Thyroid gland (tissue), 4 donors: ENCODE results near the gene PIWIL1. TPM values are rescaled to one million over a fixed set of nuclear protein-coding genes. Genes with fewer than 3 reads are reported as not detected.

Experiments
- DNase-seq, 2 donors: peaks; one replicate each; pipeline ENCODE4 v3.0.0-alpha.2; 2019
- H3K27ac ChIP-seq, 3 donors: fragments of 200-600 bp; sonication (generic); 1 replicate in 2 of 3; 2 replicates in 1 of 3; pipeline ENCODE4 v1.5.1; 2016 to 2019; ENCODE audit warnings: mild to moderate bottlenecking in 1 of 3, moderate library complexity in 1 of 3
- H3K27me3 ChIP-seq: fragments of 200-600 bp; sonication (generic); one replicate; pipeline ENCODE4 v1.5.1; 2019
- H3K36me3 ChIP-seq, 2 donors: fragments of 200-600 bp; sonication (generic); one replicate each; pipeline ENCODE4 v1.5.1; 2016 to 2019
- H3K4me1 ChIP-seq, 2 donors: fragments of 200-600 bp; sonication (generic); one replicate each; pipeline ENCODE4 v1.5.1; 2017 to 2019
- H3K4me3 ChIP-seq, 3 donors: fragments of 200-600 bp; sonication (generic); replicated peaks in 1 of 3; 1 replicate in 2 of 3; 2 replicates in 1 of 3; pipeline ENCODE4 v1.5.1; 2016; ENCODE audit warnings: mild to moderate bottlenecking in 1 of 3
- H3K9me3 ChIP-seq: fragments of 200-600 bp; sonication (generic); one replicate; pipeline ENCODE4 v1.5.1; 2017
- POLR2A ChIP-seq, 2 donors: fragments of 450-650 bp; IDR thresholded peaks; one replicate each; pipeline ENCODE4 v1.6.1; 2017; ENCODE audit warnings: antibody characterized with exemption in 2 of 2, mild to moderate bottlenecking in 2 of 2, moderate library complexity in 1 of 2
- WGBS, 2 donors: methylation state at CpG; one replicate each; pipeline ENCODE4 v1.1.5; 2017; 5-methylcytosine and 5-hydroxymethylcytosine counted together
- intact Hi-C: fragments of 100-400 bp; cut with DNase I; formaldehyde crosslinking; loops from one replicate; pipeline ENCODE4 v1.15.1; 2023
- total RNA-seq, 4 donors: library from RNA; depleted of rRNA; stranded (reverse); fragments of >200 nt; gene quantifications; one replicate each; pipeline ENCODE4 v1.2.3, GENCODE V29; 2016
- TF ChIP-seq, protein P1 (sequence below), 6 experiments: fragments of 200-600 bp in 3 of 6; fragments of 450-650 bp in 3 of 6; sonication (generic) in 3 of 6; IDR thresholded peaks; one replicate each; pipeline ENCODE4 v1.5.1; 2016 to 2019; ENCODE audit warnings: antibody characterized with exemption in 6 of 6, mild to moderate bottlenecking in 2 of 6, inconsistent platforms in 1 of 6, moderate library complexity in 1 of 6

Gene PIWIL1
- total RNA-seq, 4 donors from 2014 or later, result 0.22 to 1.5 (median 0.67) TPM; not detected in 1

DNA sequence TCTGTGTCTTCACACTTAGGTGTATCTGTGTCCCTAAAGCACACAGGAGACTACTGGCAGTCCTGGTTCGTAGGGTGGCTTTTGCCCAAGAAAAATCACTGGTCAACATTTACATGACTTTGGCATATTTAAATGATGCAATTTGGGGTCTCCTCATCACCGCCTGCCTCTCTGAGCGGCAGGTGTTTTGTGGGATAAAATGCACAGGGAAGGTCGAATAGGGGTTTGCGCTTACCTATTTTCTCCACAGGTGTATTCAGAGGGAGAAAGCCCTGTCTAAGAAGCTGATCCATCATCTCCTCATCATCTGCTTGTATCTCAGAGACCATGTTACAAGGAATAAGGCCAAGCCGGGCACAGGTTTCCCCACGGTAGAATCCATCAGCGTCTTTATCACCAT, 74.7 kb downstream of the PIWIL1 start:
- no peak for TF ChIP-seq POLR2A (IDR thresholded peaks at IDR 0.05)
- TF ChIP-seq, protein P1, sequence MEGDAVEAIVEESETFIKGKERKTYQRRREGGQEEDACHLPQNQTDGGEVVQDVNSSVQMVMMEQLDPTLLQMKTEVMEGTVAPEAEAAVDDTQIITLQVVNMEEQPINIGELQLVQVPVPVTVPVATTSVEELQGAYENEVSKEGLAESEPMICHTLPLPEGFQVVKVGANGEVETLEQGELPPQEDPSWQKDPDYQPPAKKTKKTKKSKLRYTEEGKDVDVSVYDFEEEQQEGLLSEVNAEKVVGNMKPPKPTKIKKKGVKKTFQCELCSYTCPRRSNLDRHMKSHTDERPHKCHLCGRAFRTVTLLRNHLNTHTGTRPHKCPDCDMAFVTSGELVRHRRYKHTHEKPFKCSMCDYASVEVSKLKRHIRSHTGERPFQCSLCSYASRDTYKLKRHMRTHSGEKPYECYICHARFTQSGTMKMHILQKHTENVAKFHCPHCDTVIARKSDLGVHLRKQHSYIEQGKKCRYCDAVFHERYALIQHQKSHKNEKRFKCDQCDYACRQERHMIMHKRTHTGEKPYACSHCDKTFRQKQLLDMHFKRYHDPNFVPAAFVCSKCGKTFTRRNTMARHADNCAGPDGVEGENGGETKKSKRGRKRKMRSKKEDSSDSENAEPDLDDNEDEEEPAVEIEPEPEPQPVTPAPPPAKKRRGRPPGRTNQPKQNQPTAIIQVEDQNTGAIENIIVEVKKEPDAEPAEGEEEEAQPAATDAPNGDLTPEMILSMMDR (IDR thresholded peaks at IDR 0.05), result no peak
- Histone ChIP-seq H3K9me3 (no peaks in the 10 kb centered on the region), H3K4me3 (no peak overlapping the region), H3K36me3 (no peaks in the 10 kb centered on the region), H3K4me1 (no peaks in the 10 kb centered on the region), H3K27me3 (no peaks in the 10 kb centered on the region), H3K27ac (no peak overlapping the region)
- 97% methylated on average over 8 of the region's 8 CpGs for WGBS, 2 donors
- no peak for DNase-seq
- intact Hi-C loops, result no loop called here

- H3K36me3 ChIP-seq, result no peaks in the 10 kb centered on the region
- DNase-seq, result no peak
- intact Hi-C loops, result no loop called here
- no peak overlapping the region for H3K4me3 ChIP-seq
- no peak overlapping the region for H3K27ac ChIP-seq
- 92 to 94% methylated on average over 18 of the region's 18 CpGs for WGBS, 2 donors
- TF ChIP-seq POLR2A (IDR thresholded peaks at IDR 0.05), result no peak
- TF ChIP-seq, protein P1 (IDR thresholded peaks at IDR 0.05), result no peak
- H3K4me1 ChIP-seq, result no peaks in the 10 kb centered on the region
- no peaks in the 10 kb centered on the region for H3K27me3 ChIP-seq
- H3K9me3 ChIP-seq, result no peaks in the 10 kb centered on the region
Observed at GRCh38 chr12:130413909-130414308, 76.2 kb downstream of the PIWIL1 start.

GRCh38 chr12:130414381-130414780, 76.7 kb downstream of the PIWIL1 start:
- TF ChIP-seq, protein P1 (IDR thresholded peaks at IDR 0.05), result no peak
- WGBS, 2 donors, result 79 to 88% methylated on average over 7 of the region's 7 CpGs
- Histone ChIP-seq H3K27ac (no peak overlapping the region), H3K4me3 (no peak overlapping the region), H3K9me3 (no peaks in the 10 kb centered on the region), H3K4me1 (no peaks in the 10 kb centered on the region), H3K27me3 (no peaks in the 10 kb centered on the region), H3K36me3 (no peaks in the 10 kb centered on the region)
- DNase-seq, result no peak
- intact Hi-C loops, result no loop called here

- 90 to 92% methylated on average over 3 of the region's 3 CpGs for WGBS, 2 donors
Observed at GRCh38 chr12:130418251-130418650, 80.6 kb downstream of the PIWIL1 start.

DNA sequence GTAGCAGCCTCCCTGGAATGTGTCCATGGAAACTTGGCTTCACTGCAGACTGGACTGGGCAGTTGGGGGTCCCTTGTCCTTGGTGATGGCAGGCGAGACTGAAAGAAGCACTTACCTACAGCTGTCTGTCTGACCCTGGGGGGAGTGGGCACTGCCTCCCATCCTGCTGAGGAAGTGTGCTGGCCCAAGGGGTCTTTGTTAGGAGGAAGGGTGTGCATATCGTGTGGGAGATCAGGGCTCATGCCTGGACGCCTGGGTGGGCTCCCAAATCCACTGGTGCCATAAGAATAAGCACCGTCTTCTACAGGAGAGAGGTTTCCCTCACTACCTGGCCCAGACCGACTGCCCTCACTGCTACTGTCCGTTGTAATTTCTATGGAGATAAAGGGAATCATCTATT, 81.4 kb downstream of the PIWIL1 start:
- WGBS, 2 donors, result 84 to 88% methylated on average over 6 of the region's 6 CpGs
- H3K9me3 ChIP-seq, result no peaks in the 10 kb centered on the region
- intact Hi-C loops, result no loop called here
- H3K27ac ChIP-seq, result no peak overlapping the region
- no peak overlapping the region for H3K4me3 ChIP-seq
- no peak for DNase-seq
- no peak for TF ChIP-seq POLR2A (IDR thresholded peaks at IDR 0.05)
- TF ChIP-seq, protein P1 (IDR thresholded peaks at IDR 0.05), result no peak
- H3K27me3 ChIP-seq, result no peaks in the 10 kb centered on the region
- no peaks in the 10 kb centered on the region for H3K36me3 ChIP-seq
- H3K4me1 ChIP-seq, result no peaks in the 10 kb centered on the region

More at GRCh38 chr12:130418251-130418650, 80.6 kb downstream of the PIWIL1 start:
- TF ChIP-seq, protein P1 (IDR thresholded peaks at IDR 0.05), result no peak
- no peak for TF ChIP-seq POLR2A (IDR thresholded peaks at IDR 0.05)
- Histone ChIP-seq H3K27me3 (no peaks in the 10 kb centered on the region), H3K36me3 (no peaks in the 10 kb centered on the region), H3K27ac (no peak overlapping the region), H3K4me3 (no peak overlapping the region), H3K9me3 (no peaks in the 10 kb centered on the region), H3K4me1 (no peaks in the 10 kb centered on the region)
- intact Hi-C loops, result no loop called here
- DNase-seq, result no peak
